ENCODE measurements around the gene CFAP54. TPM values are rescaled to one million over a fixed set of nuclear protein-coding genes. Genes with fewer than 3 reads are reported as not detected.

CFAP54 gene
- total RNA-seq, 4 donors from 2014 or later, result 2.1 to 4.7 (median 3.6) TPM

GRCh38 chr12:96677363-96677762 is 188.0 kb downstream of the CFAP54 start:
- TF ChIP-seq POLR2A (IDR thresholded peaks at IDR 0.05) (no peak), POLR2AphosphoS5 (IDR thresholded peaks at IDR 0.05) (no peak), CTCF (IDR thresholded peaks at IDR 0.05) (no peak), EP300 (IDR thresholded peaks at IDR 0.05) (no peak)
- H3K36me3 ChIP-seq, result no peaks in the 10 kb centered on the region
- no peak overlapping the region for H3K27ac ChIP-seq
- H3K4me3 ChIP-seq, result no peak overlapping the region
- WGBS, 2 donors (ENCODE audit: low coverage in 1 of 2), result 88 to 100% methylated on average over 1 of the region's 1 CpG
- ATAC-seq, result no peak
- no peaks in the 10 kb centered on the region for H3K4me1 ChIP-seq
- H3K9me3 ChIP-seq, result no peaks in the 10 kb centered on the region
- no peaks in the 10 kb centered on the region for H3K27me3 ChIP-seq

GRCh38 chr12:96687719-96688118 is 198.3 kb downstream of the CFAP54 start:
- no peak overlapping the region for H3K4me3 ChIP-seq
- TF ChIP-seq POLR2AphosphoS5 (IDR thresholded peaks at IDR 0.05) (no peak), POLR2A (IDR thresholded peaks at IDR 0.05) (no peak), EP300 (IDR thresholded peaks at IDR 0.05) (no peak)
- WGBS, 2 donors (ENCODE audit: low coverage in 1 of 2), result 45 to 56% methylated on average over 3 to 4 of the region's 4 CpGs
- no peaks in the 10 kb centered on the region for H3K9me3 ChIP-seq
- H3K27ac ChIP-seq, result no peak overlapping the region
- no peak for ATAC-seq
- no peaks in the 10 kb centered on the region for H3K4me1 ChIP-seq
- H3K27me3 ChIP-seq, result no peaks in the 10 kb centered on the region
- peaks cover 0 to 21% of the 10 kb centered on the region in 2 donors for H3K36me3 ChIP-seq

- Histone ChIP-seq H3K27ac (no peak overlapping the region), H3K9me3 (no peaks in the 10 kb centered on the region), H3K27me3 (no peaks in the 10 kb centered on the region), H3K4me3 (no peak overlapping the region), H3K4me1 (no peaks in the 10 kb centered on the region), H3K36me3 (no peaks in the 10 kb centered on the region)
- 80 to 84% methylated on average over 1 to 5 of the region's 5 CpGs for WGBS, 2 donors (ENCODE audit: low coverage in 1 of 2)
- TF ChIP-seq CTCF (IDR thresholded peaks at IDR 0.05) (no peak), EP300 (IDR thresholded peaks at IDR 0.05) (no peak), POLR2A (IDR thresholded peaks at IDR 0.05) (no peak), POLR2AphosphoS5 (IDR thresholded peaks at IDR 0.05) (no peak)
- ATAC-seq, result no peak
Measured at GRCh38 chr12:96698521-96698920, 209.1 kb downstream of the CFAP54 start.

GRCh38 chr12:96698965-96699364 is 209.6 kb downstream of the CFAP54 start:
- 85 to 95% methylated on average over 4 to 8 of the region's 8 CpGs for WGBS, 2 donors (ENCODE audit: low coverage in 1 of 2)
- TF ChIP-seq EP300 (IDR thresholded peaks at IDR 0.05), result no peak
- TF ChIP-seq POLR2AphosphoS5 (IDR thresholded peaks at IDR 0.05), result no peak
- TF ChIP-seq POLR2A (IDR thresholded peaks at IDR 0.05), result no peak
- no peak for TF ChIP-seq CTCF (IDR thresholded peaks at IDR 0.05)

GRCh38 chr12:96701856-96702255 is 212.5 kb downstream of the CFAP54 start:
- H3K4me1 ChIP-seq, result no peaks in the 10 kb centered on the region
- no peak overlapping the region for H3K27ac ChIP-seq
- 78 to 88% methylated on average over 5 to 6 of the region's 6 CpGs for WGBS, 2 donors (ENCODE audit: low coverage in 1 of 2)
- TF ChIP-seq POLR2AphosphoS5 (IDR thresholded peaks at IDR 0.05), result no peak
- no peak for TF ChIP-seq POLR2A (IDR thresholded peaks at IDR 0.05)
- no peaks in the 10 kb centered on the region for H3K9me3 ChIP-seq
- no peak for ATAC-seq
- H3K27me3 ChIP-seq, result no peaks in the 10 kb centered on the region
- no peaks in the 10 kb centered on the region for H3K36me3 ChIP-seq
- no peak overlapping the region for H3K4me3 ChIP-seq

More at GRCh38 chr12:96698965-96699364, 209.6 kb downstream of the CFAP54 start:
- no peak overlapping the region for H3K4me3 ChIP-seq
- no peaks in the 10 kb centered on the region for H3K27me3 ChIP-seq
- no peaks in the 10 kb centered on the region for H3K36me3 ChIP-seq
- no peaks in the 10 kb centered on the region for H3K4me1 ChIP-seq
- ATAC-seq, result no peak
- H3K27ac ChIP-seq, result no peak overlapping the region
- no peaks in the 10 kb centered on the region for H3K9me3 ChIP-seq

GRCh38 chr12:96710127-96710745 is 220.9 kb downstream of the CFAP54 start:
- H3K27ac ChIP-seq, result no peak overlapping the region
- no peaks in the 10 kb centered on the region for H3K9me3 ChIP-seq
- TF ChIP-seq POLR2A (IDR thresholded peaks at IDR 0.05) (no peak), EP300 (IDR thresholded peaks at IDR 0.05) (no peak), CTCF (IDR thresholded peaks at IDR 0.05) (no peak), POLR2AphosphoS5 (IDR thresholded peaks at IDR 0.05) (no peak)
- no peaks in the 10 kb centered on the region for H3K4me1 ChIP-seq
- no peak overlapping the region for H3K4me3 ChIP-seq
- H3K27me3 ChIP-seq, result no peaks in the 10 kb centered on the region
- H3K36me3 ChIP-seq, result no peaks in the 10 kb centered on the region
- 86 to 93% methylated on average over 1 to 2 of the region's 2 CpGs for WGBS, 2 donors (ENCODE audit: low coverage in 1 of 2)
- no peak for ATAC-seq
